ENCODE results near the gene TOR1B.
A peak's percentile ranks its signal among the peaks of the same experiment; 100 is the strongest.
"Not testable (repeated sequence)": the region's sequence is repeated elsewhere in the genome, so short reads cannot be mapped to it uniquely, and the experiment has no call there.

Gene TOR1B

GRCh38 chr9:129776938-129777768 lies 25.8 kb upstream of the TOR1B start:
- no peak for DNase-seq

- DNase-seq: no peak
These were observed 25.2 kb upstream of the TOR1B start for GRCh38 chr9:129777769-129778130.

- DNase-seq: no peak
These were observed 24.5 kb upstream of the TOR1B start for GRCh38 chr9:129778469-129778868.

GRCh38 chr9:129779560-129780190 lies 23.3 kb upstream of the TOR1B start:
- DNase-seq: no peak

- no peak for DNase-seq
These were observed 21.9 kb upstream of the TOR1B start for GRCh38 chr9:129781131-129781530.

GRCh38 chr9:129781981-129782380 lies 21.0 kb upstream of the TOR1B start:
- DNase-seq: no peak

GRCh38 chr9:129783516-129784361 lies 19.2 kb upstream of the TOR1B start:
- DNase-seq: peak in 1 of 2 experiments; percentile 58

GRCh38 chr9:129784970-129785369 lies 18.0 kb upstream of the TOR1B start:
- DNase-seq: not testable (repeated sequence)

- DNase-seq: no peak
These were observed 17.1 kb upstream of the TOR1B start for GRCh38 chr9:129785866-129786265.

- no peak for DNase-seq
These were observed 16.5 kb upstream of the TOR1B start for GRCh38 chr9:129786481-129786880.

- no peak for DNase-seq
These were observed 8.4 kb upstream of the TOR1B start for GRCh38 chr9:129794549-129794948.

GRCh38 chr9:129796029-129796428 lies 7.0 kb upstream of the TOR1B start:
- DNase-seq: not testable (repeated sequence)

GRCh38 chr9:129798973-129799372 lies 4.0 kb upstream of the TOR1B start:
- DNase-seq: no peak

GRCh38 chr9:129801504-129801903 lies 1.5 kb upstream of the TOR1B start:
- DNase-seq: no peak

GRCh38 chr9:129803676-129804060 lies 684 bp downstream of the TOR1B start:
- DNase-seq: no peak

GRCh38 chr9:129806061-129806460 lies 3.1 kb downstream of the TOR1B start:
- no peak for DNase-seq

- DNase-seq: no peak
These were observed 6.4 kb downstream of the TOR1B start for GRCh38 chr9:129809346-129809745.

- no peak for DNase-seq
These were observed 7.1 kb downstream of the TOR1B start for GRCh38 chr9:129810116-129810515.

GRCh38 chr9:129810788-129811187 lies 7.8 kb downstream of the TOR1B start:
- DNase-seq: no peak

GRCh38 chr9:129811967-129812363 lies 9.0 kb downstream of the TOR1B start:
- DNase-seq: no peak

- no peak for DNase-seq
These were observed 9.4 kb downstream of the TOR1B start for GRCh38 chr9:129812385-129812784.

- no peak for DNase-seq
These were observed 10.7 kb downstream of the TOR1B start for GRCh38 chr9:129813661-129814060.

GRCh38 chr9:129814432-129815223 lies 11.6 kb downstream of the TOR1B start:
- DNase-seq: no peak
